ENCODE results near the gene MRPL28.
"Not testable (repeated sequence)": the region's sequence is repeated elsewhere in the genome, so short reads cannot be mapped to it uniquely, and the experiment has no call there.

MRPL28 gene

DNA sequence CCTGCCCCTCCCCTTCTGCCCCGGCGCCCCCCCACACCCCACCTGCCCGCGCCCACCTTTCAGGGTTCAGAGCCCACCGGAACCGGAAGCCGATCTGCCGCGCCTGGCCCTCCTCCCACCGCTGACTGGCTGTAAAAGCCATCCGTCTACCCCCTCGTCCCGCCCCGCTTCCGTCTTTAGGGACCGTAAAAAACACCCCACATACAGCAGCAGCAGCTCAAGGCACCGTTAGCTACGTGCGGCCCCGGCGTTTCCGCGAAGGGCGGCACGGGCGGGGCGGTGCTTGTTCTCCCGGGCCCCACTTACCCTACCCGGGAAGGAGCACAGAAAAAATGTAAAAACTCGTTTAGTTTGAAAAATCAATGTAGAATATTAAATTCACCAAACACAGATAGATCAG lies at the start of gene MRPL28:
Gene MRPL28 (minus strand): TSS at position 96 of the 400 bp plus-strand sequence. CDS start 320 bp downstream, outside the sequence.
- DNase-seq: peak; percentile 95 to 97 (median 97)

DNA sequence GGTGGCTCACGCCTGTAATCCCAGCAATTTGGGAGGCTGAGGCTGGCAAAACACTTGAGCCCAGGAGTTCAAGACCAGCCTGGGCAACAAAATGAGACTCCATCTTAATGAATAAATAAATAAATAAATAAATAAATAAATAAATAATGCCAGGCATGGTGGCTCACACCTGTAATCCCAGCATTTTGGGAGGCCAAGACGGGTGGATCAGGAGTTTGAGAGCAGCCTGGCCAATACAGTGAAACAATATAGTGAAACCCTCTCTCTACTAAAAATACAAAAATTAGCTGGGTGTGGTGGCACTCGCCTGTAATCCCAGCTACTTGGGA lies 44.8 kb upstream of the MRPL28 start:
- DNase-seq: not testable (repeated sequence)

DNA sequence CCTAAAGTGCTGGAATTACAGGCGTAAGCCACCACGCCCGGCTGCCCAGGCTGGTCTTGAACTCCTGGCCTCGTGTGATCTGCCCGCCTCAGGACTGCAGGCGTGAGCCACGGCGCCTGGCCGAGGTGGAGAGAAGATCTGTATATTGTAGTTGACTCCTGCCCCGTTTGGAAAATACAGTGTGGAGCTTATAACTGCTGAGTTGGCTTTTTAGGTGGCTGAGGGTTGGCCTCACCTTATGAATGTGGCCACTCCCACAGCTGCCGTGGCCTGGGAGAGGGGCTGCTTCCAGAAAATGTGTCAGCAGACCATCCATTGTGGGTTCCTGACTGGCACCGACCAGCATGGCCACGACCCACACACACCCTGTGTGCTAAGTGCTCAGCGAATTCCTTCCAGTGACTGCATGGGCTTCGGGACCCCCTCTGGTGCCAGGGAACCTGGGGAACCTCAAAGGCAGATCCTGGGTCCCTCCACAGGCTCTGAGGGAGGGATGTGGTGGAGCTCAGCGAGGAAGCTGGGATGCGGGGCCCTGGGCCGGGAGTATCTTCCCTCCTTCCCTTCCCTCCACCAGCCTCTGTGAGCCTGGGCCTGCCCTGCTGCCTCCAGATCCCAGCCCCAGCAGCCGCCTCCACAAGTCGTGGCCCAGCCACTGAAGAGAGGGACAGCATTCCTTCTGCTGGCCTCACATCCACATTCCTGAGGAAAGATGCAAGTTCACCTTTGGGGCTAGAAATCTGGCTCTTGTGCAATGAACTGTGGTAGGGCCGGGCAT lies 44.2 kb upstream of the MRPL28 start:
- no peak for DNase-seq

DNA sequence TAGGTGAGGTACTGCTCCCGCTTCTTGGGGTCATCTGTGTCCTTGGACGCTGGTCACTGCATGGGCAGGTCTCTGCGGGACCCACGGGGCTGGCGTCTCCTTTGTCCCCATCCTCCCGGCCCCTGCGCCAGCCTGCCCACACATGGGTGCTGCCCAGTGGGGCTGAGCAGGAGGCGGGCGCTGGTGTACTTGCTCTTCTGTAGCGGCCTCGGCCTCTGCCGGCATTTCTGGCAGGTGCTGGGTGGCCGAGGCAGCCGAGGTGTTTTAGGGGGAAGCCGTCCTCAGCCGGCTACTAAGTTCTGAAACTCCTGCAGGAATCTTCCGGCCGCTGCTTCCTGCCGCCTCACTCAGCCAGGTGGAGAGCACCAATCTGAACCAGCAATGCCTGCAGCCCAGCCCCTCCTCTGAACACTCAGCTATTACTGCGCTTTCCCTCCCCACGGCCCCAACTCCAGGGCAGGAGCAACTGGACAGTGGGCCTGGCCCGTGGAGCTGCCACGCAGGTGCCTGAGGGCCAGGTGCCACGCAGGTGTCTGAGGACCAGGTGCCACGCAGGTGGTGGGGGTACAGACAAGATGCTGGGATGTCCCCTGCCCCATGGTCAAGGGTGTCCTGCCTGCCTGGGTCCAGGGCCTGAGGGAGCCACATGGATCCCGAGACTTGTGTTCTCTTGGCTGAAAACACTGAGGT lies 41.4 kb upstream of the MRPL28 start:
- no peak for DNase-seq

DNA sequence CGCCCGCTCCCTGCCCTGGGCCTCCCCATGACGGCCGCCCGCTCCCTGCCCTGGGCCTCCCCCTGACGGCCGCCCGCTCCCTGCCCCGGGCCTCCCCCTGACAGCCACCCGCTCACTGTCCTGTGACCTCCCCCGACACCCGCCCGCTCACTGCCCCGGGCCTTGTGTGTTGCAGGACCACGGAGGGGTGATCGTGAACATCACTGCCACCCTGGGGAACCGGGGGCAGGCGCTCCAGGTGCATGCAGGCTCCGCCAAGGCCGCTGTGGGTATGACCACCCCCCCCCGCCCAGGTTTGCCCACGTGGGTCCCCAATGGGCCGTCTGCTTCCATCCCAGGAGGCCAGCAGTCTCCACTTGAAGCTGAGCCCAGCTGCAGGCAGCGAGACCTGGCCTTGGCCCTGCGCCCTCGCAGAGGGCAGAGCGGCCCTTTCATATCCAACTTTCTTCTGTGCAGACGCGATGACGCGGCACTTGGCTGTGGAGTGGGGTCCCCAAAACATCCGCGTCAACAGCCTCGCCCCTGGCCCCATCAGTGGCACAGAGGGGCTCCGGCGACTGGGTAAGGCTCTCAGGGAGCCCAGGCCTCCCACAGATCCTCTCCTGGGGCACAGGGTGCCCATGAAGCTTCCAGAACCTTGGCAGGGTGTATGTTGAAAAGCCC lies 40.3 kb upstream of the MRPL28 start:
- no peak for DNase-seq

DNA sequence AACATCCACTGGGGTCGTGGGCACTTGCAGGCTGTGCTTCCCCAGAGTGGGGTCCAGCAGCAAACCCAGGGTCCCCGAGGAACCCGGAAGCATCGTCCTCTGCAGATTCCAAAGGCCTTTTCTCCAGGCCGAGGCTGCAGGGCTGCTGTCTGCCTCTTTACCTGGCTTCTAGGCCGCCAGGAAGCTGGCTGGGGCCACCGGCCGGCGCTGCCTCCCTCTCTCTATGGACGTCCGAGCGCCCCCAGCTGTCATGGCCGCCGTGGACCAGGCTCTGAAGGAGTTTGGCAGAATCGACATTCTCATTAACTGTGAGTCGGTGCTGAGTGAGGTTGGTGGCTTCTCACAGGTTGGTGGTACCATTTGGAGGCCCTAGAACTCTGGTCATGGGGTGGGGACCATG lies 36.9 kb upstream of the MRPL28 start:
- DNase-seq: no peak

DNA sequence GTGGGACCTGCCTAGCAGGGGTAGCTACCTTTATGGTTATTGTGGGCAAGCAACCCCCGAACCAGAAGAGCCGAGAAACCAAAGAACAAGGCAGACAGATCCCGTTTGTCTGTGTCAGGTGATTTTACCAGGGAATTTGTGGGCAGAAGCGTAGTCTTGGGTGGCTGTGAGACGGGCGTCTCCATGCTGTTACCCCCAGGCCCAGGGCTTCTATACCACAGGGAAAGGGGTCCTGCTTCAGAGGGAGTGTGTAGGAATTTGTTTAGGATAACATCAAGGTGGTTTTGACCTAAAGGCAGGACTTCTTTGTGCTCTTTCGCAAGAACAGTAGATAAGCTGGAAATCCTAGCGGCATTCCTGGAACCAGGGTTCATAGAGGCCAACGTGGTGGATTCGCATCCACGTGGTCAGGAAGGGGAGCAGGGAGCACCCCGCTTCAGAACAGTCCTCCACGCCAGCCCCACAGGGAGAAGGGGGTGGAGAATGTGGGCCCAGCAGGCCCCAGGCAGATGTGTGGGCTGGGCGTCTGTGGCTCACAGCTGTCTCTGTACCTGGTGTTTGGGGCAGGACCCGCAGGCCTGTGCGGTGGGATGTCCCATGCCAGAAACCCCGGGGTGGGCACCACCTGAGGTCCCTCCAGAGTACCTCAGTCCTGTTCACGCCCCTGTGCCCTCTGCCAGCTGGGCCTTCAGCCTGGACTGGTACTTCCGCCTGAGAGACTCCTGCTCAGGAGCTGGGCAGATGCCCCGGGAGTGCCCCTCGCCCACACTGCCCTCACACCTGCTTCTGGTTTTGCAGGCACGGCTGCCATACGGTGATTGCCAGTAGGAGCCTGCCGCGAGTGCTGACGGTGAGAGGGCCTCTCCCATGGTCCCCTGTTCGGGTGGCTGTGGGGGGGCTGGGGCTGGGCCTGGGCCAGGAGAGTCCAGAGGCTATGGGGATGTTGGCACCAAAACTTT lies 35.5 kb upstream of the MRPL28 start:
- DNase-seq: no peak

DNA sequence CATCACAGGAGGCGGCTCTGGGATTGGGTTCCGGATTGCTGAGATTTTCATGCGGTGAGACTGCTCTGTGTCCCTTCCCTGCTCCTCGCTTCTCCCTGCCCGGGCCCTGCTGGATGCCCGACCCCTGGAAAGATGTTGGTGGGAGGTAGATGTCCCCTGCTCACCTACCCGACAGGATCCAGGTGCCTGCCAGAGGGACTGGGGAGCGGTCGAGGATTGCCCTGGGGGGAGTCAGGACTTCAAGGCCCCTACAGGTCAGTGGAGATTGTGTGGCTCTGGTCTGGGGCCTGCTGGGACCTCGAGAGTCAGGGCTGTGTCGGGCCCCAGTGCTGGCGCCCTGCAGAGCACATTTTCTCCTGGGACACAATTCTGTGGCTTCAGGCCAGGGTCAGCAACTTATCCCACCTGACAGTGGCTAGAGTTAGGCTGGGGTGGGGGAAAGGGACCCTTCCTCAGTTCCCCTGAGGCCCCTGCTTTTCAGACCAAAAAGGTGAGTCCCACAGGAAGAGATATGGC lies 34.7 kb upstream of the MRPL28 start:
- no peak for DNase-seq

DNA sequence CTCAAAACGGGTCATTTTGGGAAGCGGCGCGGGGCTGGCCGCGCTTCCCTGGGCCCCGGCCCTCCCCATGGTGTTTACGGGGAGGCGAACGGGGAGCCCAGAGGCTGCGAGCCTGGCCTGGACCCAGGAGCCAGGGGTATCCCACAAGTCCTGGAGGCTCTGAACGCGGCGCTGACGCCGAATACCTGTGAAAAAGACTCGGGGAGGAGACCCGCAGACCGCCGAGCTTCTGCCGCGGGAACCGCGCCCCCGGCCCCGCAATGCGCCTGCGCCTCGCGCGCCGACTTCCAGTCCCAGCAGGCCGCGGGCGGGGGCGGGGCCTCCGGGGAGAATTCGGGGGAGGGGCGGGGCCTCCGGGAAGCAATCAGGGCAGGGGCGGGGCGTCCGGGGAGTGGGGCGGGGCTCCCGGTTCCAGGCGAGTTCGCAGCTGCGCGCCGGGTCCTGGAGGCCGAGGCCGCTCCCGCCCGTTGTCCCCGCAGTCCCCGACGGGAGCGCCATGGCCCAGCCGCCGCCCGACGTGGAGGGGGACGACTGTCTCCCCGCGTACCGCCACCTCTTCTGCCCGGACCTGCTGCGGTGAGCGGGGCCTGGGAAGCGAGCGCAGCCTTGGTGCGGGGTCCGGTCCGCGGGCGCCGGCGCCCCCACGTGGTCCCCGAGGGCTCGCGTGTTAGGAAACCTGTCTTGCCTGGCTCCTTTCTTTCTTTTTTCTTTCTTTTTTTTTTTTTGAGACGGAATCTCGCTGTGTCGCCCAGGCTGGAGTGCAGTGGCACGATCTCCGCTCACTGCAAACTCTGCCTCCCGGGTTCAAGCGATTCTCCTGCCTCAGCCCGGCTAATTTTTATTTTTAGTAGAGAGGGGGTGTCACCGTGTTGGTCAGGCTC lies 31.4 kb upstream of the MRPL28 start, which contains the start of gene DECR2:
Gene DECR2 (plus strand): TSS at position 418 of the 881 bp plus-strand sequence. CDS start 79 bp downstream, at position 497.
- DNase-seq: peak; percentile 90 to 100 (median 99)

DNA sequence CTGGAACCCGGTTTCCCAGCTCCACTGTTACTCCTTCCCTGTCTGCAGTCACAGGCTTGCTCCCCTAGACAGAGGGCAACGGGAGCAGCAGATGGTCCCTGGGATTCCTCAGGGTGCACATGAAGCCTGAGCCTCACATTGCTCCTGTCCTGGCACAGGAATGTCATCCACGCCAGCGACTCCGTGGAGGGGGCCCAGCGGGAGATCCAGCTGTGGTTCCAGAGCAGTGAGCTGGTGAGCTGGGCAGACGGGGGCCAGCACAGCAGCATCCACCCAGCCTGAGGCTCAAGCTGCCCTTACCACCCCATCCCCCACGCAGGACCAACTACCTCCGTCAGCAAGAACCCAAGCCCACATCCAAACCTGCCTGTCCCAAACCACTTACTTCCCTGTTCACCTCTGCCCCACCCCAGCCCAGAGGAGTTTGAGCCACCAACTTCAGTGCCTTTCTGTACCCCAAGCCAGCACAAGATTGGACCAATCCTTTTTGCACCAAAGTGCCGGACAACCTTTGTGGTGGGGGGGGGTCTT lies 29.8 kb upstream of the MRPL28 start:
- DNase-seq: no peak

DNA sequence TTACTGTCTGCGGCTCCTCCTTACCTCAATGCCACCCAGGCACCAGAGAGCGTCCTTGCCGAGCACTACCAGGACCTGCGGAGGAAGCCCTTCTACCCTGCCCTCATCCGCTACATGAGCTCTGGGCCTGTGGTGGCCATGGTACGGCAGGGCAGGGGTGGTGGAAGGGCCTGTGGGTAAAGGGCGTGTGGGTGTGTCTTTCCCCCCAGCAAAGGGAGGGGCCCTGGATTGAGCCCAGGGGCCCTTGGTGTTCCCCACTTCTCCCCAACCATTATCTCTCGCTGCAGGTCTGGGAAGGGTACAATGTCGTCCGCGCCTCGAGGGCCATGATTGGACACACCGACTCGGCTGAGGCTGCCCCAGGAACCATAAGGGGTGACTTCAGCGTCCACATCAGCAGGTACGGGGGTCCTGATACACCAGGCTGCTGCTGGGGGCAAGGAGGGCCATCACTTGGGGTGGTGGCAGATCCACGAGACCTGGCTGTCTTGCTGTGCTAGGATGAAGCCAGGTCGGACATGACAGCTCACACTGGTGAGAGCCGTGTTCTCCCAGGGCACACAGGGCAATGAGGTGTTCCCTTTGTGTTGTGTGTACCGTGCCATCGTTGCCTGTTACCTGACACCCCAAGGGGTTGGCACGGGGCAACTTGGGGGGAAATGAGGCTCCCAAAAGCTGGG lies 29.1 kb upstream of the MRPL28 start:
- DNase-seq: no peak

DNA sequence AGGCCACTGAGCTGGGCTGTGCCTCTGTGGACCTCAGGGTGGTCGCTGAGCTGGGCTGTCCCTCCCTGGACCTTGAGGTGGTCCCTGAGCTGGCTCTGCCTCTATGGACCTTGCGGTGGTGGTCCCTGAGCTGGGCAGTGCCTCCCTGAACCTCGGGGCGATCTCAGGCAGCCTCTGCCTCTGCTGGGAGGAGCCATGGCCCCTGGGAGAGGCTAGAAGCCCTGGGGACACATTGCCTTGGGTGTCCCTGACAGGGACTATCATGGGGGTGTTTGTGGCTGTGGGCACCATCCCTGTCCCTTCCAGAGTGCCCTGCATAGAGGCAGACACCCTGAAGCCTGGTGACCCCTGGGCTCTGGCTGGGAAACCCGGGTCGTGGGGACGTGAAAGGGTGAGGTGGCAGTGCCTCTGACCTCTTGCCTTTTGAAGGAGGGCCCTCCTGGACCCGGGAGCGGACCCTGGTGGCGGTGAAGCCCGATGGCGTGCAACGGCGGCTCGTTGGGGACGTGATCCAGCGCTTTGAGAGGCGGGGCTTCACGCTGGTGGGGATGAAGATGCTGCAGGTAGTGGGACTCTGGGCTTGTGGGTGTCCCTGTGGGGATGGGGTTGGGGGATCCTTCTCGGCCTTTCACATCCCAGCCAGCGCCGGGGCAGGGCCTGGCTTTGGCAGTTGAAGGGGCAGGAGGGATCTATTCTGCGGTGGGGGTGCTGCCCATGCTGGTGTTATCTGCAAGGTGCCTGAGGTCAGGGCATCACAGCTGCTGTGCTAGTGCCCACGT lies 28.4 kb upstream of the MRPL28 start:
- no peak for DNase-seq

DNA sequence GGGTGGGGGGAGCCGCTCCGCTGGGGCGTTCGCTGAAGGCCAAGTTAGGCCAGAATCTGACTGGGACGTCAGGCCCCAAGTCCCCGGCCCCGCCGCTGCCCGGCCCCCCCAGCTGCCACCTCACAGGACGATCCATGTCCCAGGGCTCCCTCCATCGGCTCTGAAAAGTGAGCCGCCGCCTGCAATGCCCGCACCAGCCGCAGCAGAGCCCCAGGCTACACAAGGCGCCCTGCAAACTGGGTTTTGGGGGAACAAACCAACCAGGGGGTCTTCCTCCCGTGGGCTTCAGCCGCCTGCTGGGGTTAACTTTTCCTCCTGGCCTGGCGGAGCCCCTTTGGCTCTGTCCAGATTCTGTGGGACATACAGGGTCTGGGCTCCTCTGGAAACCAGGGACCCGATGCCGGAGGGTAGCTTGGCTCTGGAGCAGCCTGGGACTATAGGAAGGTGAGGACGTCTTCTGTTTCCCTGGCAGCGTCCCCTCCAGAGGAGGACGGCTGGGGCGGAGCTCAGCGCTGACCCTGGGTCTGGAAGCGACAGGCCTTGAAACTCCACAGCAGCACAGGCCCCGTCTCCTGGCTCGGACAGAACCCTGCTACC lies 27.5 kb upstream of the MRPL28 start:
- DNase-seq: peak; percentile 59 to 79 (median 66)

DNA sequence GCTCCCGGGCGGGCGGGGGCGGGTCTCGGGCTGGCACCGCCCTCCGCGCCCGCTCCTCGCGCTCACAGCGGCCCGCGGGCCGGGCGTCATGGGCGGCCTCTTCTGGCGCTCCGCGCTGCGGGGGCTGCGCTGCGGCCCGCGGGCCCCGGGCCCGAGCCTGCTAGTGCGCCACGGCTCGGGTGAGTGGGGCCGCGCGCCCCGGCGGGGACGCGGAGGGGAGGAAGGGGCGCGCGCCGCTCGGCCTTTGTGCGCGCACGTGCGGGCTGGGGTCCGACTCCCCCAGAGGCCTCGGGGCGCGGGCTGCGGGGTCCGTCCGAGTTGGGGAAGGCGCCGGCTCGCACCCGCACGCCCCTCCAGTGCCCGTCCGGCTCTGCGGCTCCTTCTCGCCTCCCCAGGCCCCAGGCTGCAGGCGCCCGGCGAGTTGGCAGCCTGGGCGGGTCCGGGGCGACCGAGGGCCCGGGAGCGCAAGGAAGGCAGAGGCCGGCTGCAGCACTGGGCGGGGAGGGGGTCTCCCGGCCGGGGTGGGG lies 26.9 kb upstream of the MRPL28 start, which contains the start of gene NME4:
Gene NME4 (plus strand): TSS at position 65 of the 527 bp plus-strand sequence. CDS start 24 bp downstream, at position 89.
- DNase-seq: peak; percentile 40 to 69 (median 53)

DNA sequence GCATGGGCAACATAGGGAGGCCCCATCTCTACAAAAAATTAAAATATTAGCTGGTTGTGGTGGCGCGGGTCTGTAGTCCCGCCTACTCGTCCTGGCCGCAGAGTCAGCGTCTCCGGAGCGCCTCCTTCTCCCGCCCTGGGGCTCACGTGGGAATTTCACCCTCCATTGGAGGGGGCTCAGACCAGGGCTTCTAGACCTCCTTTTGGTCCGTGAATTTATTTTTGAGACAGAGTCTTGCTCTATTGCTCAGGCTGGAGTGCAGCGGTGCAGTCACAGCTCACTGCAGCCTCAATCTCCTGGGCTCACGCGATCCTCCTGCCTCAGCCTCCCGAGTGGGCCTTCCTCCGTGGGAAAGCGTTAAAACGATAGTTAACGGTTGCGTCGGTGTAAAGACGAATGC lies 26.3 kb upstream of the MRPL28 start:
- peak; percentile 47 to 74 (median 60) for DNase-seq

DNA sequence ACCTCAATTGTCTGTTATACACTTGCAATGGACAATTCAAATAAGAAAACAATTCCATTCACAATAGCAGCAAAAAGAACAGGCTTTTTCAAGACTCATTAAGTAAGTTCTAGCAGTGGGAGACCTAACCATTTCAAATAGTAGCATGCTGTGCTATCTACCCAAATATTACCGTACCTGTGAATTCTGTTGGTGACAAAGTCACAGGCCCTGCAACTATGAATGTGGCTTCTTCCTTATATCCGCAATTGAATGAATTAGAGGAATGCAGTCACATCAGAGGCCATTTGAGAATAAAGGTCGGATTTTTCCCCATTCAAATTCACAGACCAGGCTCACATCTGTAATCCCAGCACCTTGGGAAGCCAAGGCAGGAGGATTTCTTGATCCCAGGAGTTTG lies 25.9 kb upstream of the MRPL28 start:
- DNase-seq: no peak

DNA sequence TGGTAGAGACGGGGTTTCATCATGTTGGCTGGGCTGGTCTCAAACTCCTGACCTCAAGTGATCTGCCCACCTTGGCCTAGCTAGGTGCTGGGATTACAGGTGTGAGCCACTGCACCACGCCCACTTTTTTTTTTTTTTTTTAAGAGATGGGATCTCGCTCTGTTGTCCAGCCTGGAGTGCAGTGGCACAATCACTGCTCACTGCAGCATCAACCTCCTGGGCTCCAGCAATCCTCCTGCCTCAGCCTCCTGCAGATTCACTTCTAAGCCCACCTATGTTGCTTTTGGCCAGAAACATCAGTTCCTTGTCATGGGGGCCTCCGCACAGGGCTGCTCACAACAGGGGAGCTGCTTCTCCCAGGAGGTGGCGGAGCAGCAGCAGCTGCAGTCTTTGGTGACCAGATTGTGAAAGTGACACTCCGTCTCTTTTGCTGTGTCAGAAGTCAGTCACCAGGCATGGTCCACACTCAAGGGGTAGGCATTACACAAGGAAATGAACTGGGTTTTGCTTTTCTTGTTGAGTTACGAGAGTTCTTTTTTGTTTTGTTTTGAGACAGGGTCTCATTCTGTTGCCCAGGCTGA lies 22.2 kb upstream of the MRPL28 start:
- peak; percentile 46 to 76 (median 68) for DNase-seq

DNA sequence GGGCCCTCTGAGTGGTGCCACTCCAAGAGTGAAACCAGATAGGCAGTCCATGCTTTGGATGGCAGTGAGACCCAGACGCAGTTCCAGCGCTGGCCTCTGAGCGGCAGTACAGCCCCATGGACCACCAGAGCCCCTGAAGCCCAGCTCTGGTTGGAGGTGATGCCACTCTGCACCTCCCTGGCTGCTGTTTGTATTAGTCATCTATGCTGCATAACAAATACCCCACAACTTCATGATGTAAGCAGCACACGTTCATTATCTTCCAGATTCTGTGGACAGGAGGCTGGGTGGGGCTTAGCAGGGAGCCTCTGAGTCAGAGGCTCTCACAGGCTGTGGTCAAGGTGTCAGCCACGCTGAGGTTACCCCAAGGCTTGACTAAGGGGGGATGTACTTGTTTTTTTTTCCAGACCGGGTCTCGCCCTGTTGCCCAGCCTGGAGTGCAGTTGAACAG lies 21.6 kb upstream of the MRPL28 start:
- DNase-seq: peak; percentile 66 to 75 (median 68)
